Transverse colon (tissue), 4 donors: ENCODE results near the gene TBX10. TPM values are rescaled to one million over a fixed set of nuclear protein-coding genes. Genes with fewer than 3 reads are reported as not detected.
A peak's percentile ranks its signal among the peaks of the same experiment; 100 is the strongest.

Experiments
- DNase-seq: peaks from one replicate; pipeline ENCODE4 v3.0.0-alpha.2; 2019
- H3K27ac ChIP-seq, 4 donors: fragments of 200-600 bp; sonication (generic); 2 replicates each; pipeline ENCODE4 v1.5.1; 2016 to 2018; ENCODE audit warnings: inconsistent platforms in 4 of 4
- H3K27me3 ChIP-seq: fragments of 200-600 bp; sonication (generic); 2 replicates; pipeline ENCODE4 v1.5.1; 2017; ENCODE audit warnings: inconsistent platforms
- H3K36me3 ChIP-seq, 4 donors: fragments of 200-600 bp; sonication (generic); 2 replicates each; pipeline ENCODE4 v1.5.1; 2017 to 2019; ENCODE audit warnings: inconsistent platforms in 4 of 4
- H3K4me1 ChIP-seq, 4 donors: fragments of 200-600 bp; sonication (generic); 2 replicates each; pipeline ENCODE4 v1.5.1; 2017 to 2020; ENCODE audit warnings: inconsistent platforms in 4 of 4
- H3K4me3 ChIP-seq, 4 donors: fragments of 200-600 bp; sonication (generic); 1 replicate in 1 of 4; 2 replicates in 3 of 4; pipeline versions ENCODE4 v1.5.1 to v1.6.1; 2017 to 2019; ENCODE audit warnings: inconsistent platforms in 4 of 4
- H3K9me3 ChIP-seq, 2 donors: fragments of 200-600 bp; sonication (generic); 2 replicates each; pipeline ENCODE4 v1.5.1; 2017 to 2019; ENCODE audit warnings: inconsistent platforms in 2 of 2
- CTCF ChIP-seq, 5 experiments: fragments of 200-600 bp in 3 of 5; fragments of 450-650 bp in 2 of 5; sonication (generic) in 3 of 5; IDR thresholded peaks; 1 replicate in 2 of 5; 2 replicates in 3 of 5; pipeline ENCODE4 v1.5.1; 2016 to 2017; ENCODE audit warnings: antibody characterized with exemption in 5 of 5, inconsistent platforms in 3 of 5, mild to moderate bottlenecking in 2 of 5, moderate library complexity in 1 of 5
- EP300 ChIP-seq: sonication (generic); formaldehyde crosslinking; IDR thresholded peaks from one replicate; pipeline ENCODE4 v1.6.1; 2017; ENCODE audit warnings: antibody characterized with exemption, low read depth
- POLR2A ChIP-seq: fragments of 450-650 bp; IDR thresholded peaks from one replicate; pipeline ENCODE4 v1.6.1; 2016; ENCODE audit warnings: antibody characterized with exemption, mild to moderate bottlenecking, moderate library complexity
- POLR2AphosphoS5 ChIP-seq, 3 donors: sonication (generic); formaldehyde crosslinking; IDR thresholded peaks; one replicate each; pipeline ENCODE4 v1.6.1; 2016; ENCODE audit warnings: antibody characterized with exemption in 3 of 3
- WGBS, 2 donors: methylation state at CpG; one replicate each; pipeline ENCODE4 v1.1.5; 2018; ENCODE audit warnings: low coverage in 1 of 2; 5-methylcytosine and 5-hydroxymethylcytosine counted together
- in situ Hi-C, 4 donors: fragments of 200-750 bp; cut with MboI; loops; one replicate each; pipeline versions ENCODE4 v1.15.0 to v1.15.1; 2017; ENCODE audit warnings: low sequenced_read_pairs in 3 of 4, low pct_ligation_motif_present in 1 of 4, low pct_unique_long_range_greater_than_20kb in 1 of 4
- intact Hi-C: fragments of 100-400 bp; cut with DNase I; formaldehyde crosslinking; loops from one replicate; pipeline ENCODE4 v1.15.1; 2023; ENCODE audit warnings: low total_unique reads
- total RNA-seq, 4 donors: library from RNA; depleted of rRNA; stranded (reverse); fragments of >200 nt; gene quantifications; one replicate each; pipeline ENCODE4 v1.1.0, GENCODE V29; 2016

TBX10 gene
- total RNA-seq, 4 donors from 2014 or later, result 1.3 to 16.5 (median 15.0) TPM; not detected in 1

GRCh38 chr11:67649634-67650510 lies 10.3 kb upstream of the TBX10 start:
- TF ChIP-seq POLR2AphosphoS5 (IDR thresholded peaks at IDR 0.05) (peak in 2 of 3 donors; percentile 43 to 59), EP300 (no peak), POLR2A (peak; percentile 61)
- no peak for DNase-seq
- intact Hi-C loops, result no loop called here
- Histone ChIP-seq H3K27ac (peak overlapping the region; percentile 48 to 79 (median 72)), H3K4me3 (peak overlapping the region in 3 of 4 donors; percentile 34 to 47 (median 38)), H3K9me3 (no peaks in the 10 kb centered on the region), H3K4me1 (peaks cover 3 to 22% (median 15%) of the 10 kb centered on the region in 4 donors), H3K27me3 (no peaks in the 10 kb centered on the region), H3K36me3 (no peaks in the 10 kb centered on the region)
- 67 to 77% methylated on average over 5 to 22 of the region's 22 CpGs for WGBS, 2 donors
- in situ Hi-C loops, result no loop called here

- Histone ChIP-seq H3K27ac (no peak overlapping the region), H3K36me3 (no peaks in the 10 kb centered on the region), H3K27me3 (no peaks in the 10 kb centered on the region), H3K4me1 (peaks cover 3 to 22% (median 15%) of the 10 kb centered on the region in 4 donors), H3K4me3 (no peak overlapping the region), H3K9me3 (no peaks in the 10 kb centered on the region)
- in situ Hi-C loops, result no loop called here
- intact Hi-C loops, result no loop called here
- WGBS, 2 donors, result 40 to 70% methylated on average over 1 to 9 of the region's 12 CpGs
- no peak for DNase-seq
- TF ChIP-seq POLR2A, result no peak
- TF ChIP-seq CTCF (IDR thresholded peaks at IDR 0.05), result no peak
- TF ChIP-seq POLR2AphosphoS5 (IDR thresholded peaks at IDR 0.05), result no peak
- TF ChIP-seq EP300, result no peak
Observed at GRCh38 chr11:67648796-67649613, 9.4 kb upstream of the TBX10 start.

- Histone ChIP-seq H3K4me1 (peaks cover 3 to 22% (median 15%) of the 10 kb centered on the region in 4 donors), H3K36me3 (no peaks in the 10 kb centered on the region), H3K4me3 (no peak overlapping the region), H3K27me3 (no peaks in the 10 kb centered on the region), H3K9me3 (no peaks in the 10 kb centered on the region), H3K27ac (no peak overlapping the region)
- DNase-seq, result peak; percentile 54
- intact Hi-C loops, result no loop called here
- 80% methylated on average over 10 of the region's 12 CpGs; no CpG with 5 or more reads in 1 of the 2 donors for WGBS, 2 donors
- in situ Hi-C loops, result no loop called here
- peak in 3 of 5 experiments; percentile 8 to 24 (median 10) for TF ChIP-seq CTCF (IDR thresholded peaks at IDR 0.05)
- TF ChIP-seq POLR2AphosphoS5 (IDR thresholded peaks at IDR 0.05), result no peak
Observed at GRCh38 chr11:67648140-67648795, 8.7 kb upstream of the TBX10 start.

GRCh38 chr11:67647471-67647870 lies 7.9 kb upstream of the TBX10 start:
- Histone ChIP-seq H3K9me3 (no peaks in the 10 kb centered on the region), H3K4me3 (no peak overlapping the region), H3K27ac (no peak overlapping the region), H3K36me3 (no peaks in the 10 kb centered on the region), H3K27me3 (no peaks in the 10 kb centered on the region), H3K4me1 (peaks cover 3 to 22% (median 15%) of the 10 kb centered on the region in 4 donors)
- in situ Hi-C loops (no loop called here), intact Hi-C loops (no loop called here)
- no peak for DNase-seq
- 66% methylated on average over 10 of the region's 15 CpGs; no CpG with 5 or more reads in 1 of the 2 donors for WGBS, 2 donors
- TF ChIP-seq EP300 (no peak), POLR2A (no peak), CTCF (IDR thresholded peaks at IDR 0.05) (no peak), POLR2AphosphoS5 (IDR thresholded peaks at IDR 0.05) (no peak)
